LNCAP (cell line): ENCODE results near the gene PTK7.

Source experiments
- CTCF ChIP-seq: fragments of 450-650 bp; IDR thresholded peaks from 2 replicates; pipeline ENCODE4 v1.5.1; 2017; ENCODE audit warnings: mild to moderate bottlenecking

The PTK7 gene

DNA sequence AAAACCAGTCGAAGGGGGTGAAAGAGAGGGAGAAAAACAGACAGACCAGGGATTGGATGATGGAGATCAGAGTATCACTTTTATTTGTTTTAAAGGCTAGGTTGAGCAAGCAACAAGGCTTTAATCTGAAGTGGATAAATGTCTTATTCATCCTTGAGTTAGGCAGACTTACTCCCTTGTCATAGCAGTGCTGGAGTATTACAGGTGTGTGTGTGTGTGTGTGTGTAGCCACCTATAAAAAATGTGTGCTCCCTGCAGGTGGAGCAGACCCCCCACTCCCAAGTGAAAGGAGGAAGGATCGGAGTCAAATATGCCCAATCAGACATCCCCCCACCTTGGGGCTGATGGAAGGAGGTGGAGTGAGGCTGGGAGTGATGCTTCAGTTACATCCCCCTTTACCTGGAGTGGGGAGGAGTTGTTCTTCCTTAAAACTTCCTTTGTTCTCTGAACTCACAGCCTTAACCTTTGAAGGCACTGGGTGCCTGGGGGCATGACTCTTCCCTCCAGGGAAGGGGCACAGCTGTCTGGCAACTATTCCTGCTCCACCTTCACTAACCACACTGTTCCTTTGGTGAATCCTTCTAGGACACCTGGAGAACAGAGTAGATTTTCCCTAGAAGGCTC lies 27.3 kb downstream of the PTK7 start:
- TF ChIP-seq CTCF: no peak

DNA sequence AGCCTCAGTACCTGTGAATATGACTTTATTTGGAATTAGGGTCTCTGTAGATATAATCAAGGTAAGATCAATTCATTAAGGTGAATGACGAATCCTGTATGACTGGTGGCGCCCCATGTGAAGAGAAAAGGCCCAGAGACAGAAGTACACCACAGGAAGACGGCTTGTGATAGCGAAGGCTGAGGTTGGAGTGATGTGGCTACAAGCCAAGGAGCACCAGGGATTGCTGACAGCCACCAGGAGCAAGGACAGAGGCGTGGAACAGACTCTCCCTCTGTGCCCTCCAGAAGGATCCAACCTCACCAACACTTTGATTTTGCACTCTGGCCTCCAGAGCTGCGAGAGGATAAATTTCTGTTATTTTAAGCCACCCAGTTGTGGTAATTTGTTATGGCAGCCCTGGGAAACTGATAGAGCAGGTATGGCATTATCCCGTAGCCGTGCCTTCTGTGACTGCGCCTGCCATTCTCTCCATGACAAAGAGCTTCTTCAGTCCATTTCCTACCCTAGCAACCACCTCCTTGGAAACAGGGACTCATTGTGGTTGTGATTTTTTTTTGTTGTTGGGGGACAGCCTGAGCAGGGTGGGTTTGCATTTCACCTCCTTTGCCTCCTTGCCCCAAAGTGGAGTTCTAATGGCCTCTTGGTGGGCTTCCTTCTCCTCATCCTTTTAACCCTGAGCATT lies 29.6 kb downstream of the PTK7 start:
- TF ChIP-seq CTCF: no peak

DNA sequence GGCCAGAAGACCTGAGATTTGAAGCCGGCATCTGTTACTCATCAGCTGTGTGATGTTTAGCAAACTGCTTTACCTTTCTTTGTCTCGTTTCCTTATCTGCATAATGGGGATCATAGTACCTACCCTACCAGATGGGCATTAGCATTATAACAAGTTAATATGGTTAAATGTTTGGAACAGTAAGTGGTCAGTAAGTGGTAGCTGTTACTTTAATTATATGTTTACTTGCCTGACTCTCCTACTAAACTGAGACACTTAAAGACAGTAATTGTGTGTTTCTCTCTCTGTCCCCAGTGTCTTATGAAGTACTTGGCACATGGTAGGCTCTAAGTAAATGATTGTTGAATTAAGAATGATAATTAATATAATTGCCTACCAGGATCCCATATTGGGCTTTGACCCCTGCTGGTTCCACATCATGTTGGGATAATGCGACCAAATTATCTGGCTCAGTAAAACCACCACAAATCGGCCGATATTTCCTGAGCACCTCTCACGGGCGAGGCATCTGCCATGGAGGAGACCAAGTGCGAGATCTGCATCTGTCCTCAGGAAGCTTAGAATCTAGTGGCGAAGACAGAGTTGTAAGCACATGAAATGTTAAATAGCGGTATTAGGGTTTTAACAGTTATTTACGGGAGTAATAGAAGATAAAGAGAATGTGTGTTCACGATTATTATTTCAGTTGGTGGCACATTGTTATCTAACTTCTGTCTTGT lies 31.4 kb downstream of the PTK7 start:
- no peak for TF ChIP-seq CTCF

GRCh38 chr6:43113431-43114260 lies 37.5 kb downstream of the PTK7 start:
- TF ChIP-seq CTCF: no peak

GRCh38 chr6:43115365-43115764 lies 39.3 kb downstream of the PTK7 start:
- TF ChIP-seq CTCF: no peak

DNA sequence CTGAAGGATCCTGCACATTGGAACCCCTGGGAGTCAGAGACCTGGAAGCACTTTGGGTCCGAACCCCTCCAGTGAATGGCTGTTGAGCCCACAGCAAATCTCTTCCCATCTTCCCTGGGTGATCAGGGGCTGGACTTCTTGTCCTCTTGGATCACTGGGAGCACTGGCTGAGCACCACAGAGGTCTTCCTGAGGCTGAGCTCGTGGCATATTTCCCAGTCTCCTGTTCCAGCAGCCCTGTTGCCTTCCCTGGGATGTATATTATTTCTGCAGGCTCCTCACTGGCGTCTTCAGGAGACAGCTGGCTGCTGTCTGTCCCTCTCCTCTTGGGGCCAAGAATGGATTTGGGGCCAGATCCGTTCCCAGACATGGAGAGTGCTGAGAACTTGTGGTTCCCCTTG lies 43.4 kb downstream of the PTK7 start:
- no peak for TF ChIP-seq CTCF

DNA sequence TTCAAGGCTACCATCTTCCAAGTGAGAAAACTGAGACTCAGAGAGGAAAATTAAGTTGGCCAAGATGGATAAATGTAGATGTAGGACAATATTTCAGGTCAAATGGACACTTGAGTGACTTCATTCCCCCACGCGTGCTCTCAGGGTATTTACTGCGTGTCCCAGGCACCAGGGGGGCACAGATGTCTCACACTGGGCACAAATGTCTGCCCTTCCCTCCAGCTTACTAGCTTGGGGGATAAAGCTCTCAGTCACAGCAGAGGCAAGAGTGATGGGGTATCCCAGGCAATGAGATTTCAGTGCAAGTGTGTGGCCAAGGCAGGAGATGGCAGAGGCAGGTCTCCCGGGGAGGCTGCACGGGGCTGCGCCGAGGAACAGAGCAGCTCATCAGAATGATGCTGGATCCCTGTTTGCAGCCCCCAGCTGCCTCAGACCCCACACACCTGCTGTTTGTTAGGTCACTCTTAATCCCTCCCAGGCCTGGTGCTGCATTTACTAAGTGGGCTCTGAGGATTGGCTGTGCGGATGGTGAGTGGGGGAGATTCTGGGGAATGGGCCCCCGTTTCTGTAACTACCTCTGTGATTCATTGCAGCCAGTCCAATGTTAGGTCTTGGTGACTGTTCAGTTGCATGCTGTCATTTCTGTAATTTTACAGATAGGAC lies 44.1 kb downstream of the PTK7 start:
- TF ChIP-seq CTCF: no peak
